GM18861 (cell line): ENCODE measurements around the gene SEMA3C.

Source experiments
- ATAC-seq: cut with Tn5 transposase; IDR thresholded peaks from one replicate; pipeline ENCODE4 v1.9.1; 2021; ENCODE audit not compliant: unreplicated experiment

SEMA3C gene

DNA sequence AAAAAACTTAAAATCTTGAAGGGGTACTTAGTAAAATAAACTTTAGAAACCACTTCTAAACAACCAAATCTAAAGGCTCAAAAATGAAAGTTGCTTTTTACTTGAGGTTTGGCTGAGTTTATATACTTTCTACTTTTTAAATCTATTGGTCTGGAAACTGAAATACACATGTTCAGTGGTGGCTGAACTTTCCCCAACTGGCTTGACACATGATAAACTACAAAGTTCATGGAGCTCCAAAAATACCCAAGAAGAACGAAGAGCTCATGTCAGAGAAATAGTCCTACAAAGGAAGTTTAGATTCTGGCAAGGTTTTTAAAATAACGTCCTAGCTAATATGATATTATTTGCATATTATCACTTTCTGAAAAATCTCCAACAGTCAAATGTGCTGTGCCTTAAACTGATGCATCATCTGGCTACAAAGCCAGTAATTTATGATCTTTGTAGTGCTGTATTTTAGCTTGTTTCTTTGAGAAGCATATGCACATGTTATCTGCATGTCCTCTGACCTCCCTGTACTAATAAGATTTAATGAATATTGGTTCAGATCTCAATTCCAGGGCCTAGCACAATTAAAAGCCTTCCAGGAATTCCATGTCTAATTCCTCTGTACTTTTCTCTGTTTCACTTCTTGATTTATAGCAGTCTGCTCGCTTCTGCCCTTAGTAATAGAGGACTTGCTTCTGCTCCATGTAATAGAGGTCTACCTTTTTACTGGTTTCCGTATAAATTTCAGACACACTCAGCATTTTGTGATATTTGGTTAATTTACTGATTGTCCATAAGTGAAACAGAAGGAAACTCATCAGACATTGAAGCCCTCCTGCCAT, 28.2 kb downstream of the SEMA3C start:
- no peak for ATAC-seq

DNA sequence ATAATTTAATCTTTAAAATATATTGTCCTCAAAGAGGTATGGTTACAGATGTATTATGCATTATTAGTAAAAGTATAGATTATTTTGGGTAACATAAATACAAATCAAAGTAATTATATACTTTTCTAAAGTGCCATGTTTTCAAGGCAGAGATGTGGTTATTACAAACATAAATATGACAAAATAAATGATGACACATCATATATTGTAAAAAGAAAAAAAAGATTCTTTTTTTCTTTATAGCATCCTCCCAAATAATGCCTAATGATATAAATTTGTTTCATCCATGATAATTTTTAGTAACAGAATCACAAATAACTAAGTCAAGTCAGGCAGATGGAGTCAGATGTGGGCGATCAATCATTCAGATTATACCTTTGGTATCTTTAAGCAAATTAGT, 29.3 kb downstream of the SEMA3C start:
- no peak for ATAC-seq

DNA sequence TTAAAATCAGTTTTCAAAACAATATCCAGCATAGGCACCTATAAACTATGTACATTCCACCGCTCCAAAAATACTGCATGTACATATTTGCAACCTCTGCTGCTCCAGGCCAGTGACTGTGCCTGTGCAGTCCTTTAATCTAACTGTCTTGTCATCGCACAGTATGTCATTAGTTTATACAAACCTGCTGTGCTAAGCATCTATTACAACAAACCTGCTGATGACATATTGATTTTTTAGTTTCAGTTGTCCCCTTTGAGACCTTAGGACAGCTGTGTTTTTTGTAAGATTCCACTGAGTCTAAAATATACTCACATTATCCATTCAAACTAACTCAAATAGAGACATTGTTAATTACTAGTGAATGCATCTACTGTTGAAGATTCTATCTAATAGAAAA, 33.1 kb downstream of the SEMA3C start:
- ATAC-seq: no peak

DNA sequence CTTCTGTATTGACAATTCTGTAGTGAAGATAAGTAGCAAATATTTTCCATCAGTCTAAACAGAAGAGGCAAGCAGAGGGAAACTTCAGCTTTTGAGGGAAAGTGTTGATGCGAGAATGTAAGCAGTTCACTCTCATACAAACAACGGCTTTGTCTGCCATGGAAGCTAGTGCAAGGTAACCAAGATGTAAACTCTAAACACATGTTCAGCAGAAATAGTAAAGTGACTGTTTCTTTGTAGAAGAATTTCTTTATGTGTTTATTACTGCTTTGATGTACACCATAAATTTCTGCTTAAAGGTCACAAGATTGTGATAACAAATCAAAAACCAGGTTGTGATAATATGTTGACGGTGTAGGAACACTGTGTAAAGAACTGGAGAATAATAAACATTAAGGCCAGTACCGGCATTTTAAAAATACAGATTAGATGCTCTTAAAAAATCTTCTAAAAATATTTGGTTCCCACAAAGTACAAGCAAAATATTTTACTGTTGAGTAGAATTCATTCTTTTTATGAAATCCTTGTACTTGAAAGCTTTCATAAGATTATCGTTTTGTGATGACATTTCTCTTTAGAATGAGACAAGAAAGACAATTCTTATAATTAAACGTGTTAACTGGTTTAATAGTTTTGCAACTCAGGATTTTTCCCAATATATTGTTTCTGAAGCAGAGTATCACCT, 34.2 kb downstream of the SEMA3C start:
- no peak for ATAC-seq

DNA sequence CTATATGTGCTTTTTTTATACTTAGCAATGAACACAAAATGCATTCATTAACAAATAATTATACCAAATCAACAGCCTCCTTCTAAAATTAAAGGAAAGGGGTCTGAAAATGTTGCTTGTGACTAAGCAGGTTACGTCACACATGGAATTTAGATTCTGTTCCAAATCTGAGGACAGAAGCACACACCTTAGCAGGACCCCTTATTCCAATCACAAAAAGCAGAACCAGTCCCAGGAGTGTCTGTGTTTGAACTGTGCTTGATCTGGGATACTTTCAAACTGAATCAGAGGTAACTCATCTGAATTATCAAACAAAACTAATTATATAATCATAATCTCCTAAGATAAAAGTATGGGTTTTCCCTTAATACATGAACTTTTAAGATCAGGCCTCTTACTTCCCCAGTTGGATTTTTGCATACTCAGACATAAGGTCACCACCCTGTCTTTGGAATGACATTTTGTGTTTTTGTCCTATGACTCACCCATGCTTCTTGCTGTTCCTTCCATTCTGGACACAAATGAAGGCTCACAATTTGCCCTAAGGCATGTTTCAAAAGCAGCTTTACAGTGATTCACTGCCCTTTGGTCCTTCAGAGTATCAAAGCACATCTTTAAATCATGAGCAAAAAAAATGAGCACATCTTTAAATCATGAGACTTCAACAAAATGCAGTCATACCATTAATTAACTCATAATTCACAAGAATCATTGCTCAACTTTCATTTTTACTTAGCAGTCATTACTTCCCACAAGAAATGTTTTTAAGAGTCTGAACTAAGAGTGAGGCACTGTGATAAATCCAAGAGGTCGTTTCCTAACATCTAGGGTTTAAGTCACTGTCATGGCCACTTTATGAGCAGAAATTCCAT, 35.5 kb downstream of the SEMA3C start:
- no peak for ATAC-seq

DNA sequence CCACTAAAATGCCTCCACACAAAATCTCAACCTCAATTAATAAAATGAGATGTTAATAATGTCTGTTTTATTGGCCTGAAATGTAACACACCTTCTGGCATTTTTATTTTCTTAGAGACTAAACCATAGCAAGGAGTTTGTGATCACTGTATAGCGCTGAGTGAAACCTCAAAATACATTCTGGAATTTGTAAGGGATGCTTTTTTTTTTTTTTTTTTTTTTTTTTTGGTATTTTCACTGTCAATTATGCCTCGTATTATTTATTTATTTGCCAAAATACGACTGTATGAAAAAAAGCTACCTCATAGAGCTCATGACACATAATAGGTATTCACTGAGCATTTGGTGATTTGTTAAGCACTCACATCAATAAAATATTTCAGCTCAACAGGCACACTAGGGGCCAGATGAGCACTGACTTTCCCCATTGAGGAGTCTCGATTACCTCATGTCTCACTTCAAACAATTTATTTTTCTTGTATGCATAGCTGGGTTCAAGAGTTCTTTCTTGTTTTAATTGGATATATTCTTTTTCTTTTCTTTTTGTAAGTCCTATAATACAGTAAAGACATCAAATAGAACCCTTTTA, 36.5 kb downstream of the SEMA3C start:
- ATAC-seq: no peak

DNA sequence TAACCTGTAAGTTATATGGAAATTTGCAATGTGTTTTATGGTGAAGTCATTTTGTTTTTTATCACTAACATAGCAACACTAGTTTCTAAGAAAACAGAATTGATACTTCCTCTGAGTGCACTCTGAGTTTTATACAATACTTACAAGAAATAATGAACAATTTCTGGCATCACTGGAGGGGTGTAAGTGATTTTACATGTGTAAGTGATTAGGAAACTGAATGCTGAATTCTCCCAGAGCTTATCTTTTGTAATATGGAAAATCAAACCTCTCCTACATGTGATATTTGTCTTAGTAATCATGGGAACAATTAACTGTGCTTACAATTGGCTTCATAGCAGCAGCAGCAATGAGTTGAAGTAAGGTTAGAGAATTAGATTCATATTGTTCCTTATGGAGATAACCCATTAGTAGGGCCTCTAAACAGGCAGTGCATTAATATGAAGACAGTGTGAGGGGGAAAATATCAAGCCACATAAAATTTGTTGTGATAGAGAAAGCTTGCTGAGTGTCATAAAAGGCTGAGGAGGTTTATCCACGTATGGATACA, 37.4 kb downstream of the SEMA3C start:
- ATAC-seq: no peak

DNA sequence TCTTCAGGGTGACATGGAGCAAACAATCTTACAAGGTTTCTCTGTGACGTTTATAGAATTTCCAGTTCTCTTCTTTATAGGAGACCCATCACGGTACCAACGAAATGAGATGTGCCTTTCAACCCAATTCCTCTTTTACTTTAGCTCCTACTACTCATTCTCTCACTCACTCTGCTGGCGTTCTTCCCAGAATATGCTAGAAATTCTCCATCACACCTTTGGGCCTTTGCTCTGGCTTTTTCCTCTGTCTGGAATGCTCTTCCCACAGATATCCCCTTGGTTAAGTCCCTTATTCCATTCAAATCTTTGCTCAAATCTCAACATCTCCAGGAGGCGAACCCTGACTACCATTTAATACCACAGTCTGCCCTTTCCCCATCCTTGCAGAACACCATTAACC, 39.0 kb downstream of the SEMA3C start:
- no peak for ATAC-seq

DNA sequence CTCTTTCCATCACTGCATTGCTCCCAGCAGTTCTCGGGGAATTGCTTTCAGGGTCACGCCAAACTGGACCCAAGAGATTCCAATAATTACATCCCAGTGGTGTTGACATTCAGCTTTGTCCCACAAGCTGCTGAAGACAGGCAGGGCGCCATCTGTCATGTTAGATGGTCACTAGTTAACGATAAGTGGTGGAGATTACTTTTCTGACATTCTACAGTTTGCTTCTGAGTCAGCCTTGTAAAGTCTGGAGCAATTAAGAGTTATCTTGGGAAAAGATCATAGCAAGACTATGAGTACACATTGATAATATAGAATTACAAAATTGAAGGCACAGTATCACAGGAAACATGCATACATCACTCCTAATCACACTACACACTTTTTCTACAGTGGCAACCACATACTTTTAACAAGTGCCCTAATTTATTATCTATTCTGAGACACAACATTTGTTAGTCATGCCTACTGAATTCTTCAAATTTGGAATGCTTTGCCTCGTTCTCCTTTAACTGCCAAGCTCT, 41.9 kb downstream of the SEMA3C start:
- ATAC-seq: no peak

DNA sequence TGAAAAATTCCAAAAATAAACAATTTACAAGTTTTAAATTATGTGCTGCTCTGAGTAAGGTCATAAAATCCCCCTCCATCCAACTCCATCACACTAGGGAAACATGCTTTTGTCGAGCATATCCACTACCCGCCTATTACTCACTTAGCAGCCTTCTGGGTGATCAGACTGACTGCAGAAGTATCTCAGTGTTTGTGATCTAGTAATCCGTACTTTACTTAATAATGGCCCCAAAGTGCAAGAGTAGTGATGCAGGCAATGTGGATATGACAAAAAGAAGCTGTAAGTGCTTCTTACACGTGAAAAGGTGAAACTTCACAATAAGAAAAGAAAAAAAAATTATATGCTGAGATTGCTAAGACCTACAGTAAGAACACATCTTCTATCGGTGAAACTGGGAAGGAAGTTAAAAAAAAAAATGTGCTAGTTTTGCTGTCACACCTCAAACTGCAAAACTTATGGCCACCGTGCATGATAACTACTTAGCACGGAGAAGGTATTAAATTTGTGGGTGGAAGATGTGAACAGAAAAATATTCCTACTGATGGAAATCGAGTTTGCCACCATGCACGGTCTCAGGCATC, 43.2 kb downstream of the SEMA3C start:
- ATAC-seq: no peak

DNA sequence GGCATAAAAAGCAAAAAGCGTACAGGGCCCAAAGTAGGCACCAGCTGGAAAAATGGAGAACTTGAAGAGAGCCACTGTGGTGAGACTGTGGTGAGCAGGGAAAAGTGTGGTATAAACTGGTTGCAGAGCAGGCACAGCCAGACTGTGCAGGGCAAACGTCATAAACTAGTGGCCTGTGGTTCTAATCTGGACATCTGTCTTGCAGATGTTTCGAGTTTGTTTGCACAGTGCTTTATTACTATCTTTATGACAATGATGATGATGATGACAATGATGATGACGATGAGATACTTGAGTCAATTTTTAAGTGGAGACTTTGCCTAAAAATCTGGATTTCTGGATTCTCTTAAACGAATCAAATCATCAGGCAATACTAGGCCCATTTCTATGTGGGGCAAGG, 45.7 kb downstream of the SEMA3C start:
- no peak for ATAC-seq

DNA sequence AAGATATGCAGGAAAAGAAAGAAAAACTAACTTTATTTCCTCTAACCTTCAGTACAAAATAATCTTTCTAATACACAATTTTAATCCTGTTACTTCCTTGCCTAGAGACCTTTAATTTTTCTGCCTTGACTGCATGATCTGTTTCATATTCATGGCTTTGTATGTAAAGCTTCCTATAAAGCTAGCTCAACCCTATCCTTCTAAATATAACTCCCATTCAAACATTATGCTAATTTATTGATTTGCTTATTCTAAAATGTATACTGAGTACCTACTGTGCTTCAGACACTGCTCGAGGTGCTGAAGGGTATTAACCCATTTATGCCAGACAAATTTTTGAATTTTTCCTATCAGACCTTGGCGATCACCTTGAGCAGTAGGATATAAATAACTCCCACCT, 47.6 kb downstream of the SEMA3C start:
- no peak for ATAC-seq

DNA sequence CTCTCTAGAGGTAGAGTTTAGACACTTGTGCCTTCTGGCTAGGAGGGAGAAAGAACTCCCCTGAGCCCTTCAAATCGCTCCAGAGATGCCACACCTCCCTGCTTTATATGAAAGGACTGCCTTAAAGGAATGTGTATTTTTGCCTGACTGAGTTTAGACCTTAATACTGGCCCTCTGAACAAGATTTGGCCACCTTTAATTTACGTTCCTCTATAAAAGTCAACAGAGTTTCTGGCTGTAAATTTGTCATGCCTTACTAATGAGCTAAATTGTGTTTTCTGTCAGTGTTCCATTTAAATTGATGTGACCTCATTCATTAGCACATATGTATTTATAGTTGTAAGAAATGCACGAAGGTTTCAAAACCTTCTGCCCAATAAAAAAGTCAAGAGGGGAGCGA, 48.0 kb downstream of the SEMA3C start:
- no peak for ATAC-seq

DNA sequence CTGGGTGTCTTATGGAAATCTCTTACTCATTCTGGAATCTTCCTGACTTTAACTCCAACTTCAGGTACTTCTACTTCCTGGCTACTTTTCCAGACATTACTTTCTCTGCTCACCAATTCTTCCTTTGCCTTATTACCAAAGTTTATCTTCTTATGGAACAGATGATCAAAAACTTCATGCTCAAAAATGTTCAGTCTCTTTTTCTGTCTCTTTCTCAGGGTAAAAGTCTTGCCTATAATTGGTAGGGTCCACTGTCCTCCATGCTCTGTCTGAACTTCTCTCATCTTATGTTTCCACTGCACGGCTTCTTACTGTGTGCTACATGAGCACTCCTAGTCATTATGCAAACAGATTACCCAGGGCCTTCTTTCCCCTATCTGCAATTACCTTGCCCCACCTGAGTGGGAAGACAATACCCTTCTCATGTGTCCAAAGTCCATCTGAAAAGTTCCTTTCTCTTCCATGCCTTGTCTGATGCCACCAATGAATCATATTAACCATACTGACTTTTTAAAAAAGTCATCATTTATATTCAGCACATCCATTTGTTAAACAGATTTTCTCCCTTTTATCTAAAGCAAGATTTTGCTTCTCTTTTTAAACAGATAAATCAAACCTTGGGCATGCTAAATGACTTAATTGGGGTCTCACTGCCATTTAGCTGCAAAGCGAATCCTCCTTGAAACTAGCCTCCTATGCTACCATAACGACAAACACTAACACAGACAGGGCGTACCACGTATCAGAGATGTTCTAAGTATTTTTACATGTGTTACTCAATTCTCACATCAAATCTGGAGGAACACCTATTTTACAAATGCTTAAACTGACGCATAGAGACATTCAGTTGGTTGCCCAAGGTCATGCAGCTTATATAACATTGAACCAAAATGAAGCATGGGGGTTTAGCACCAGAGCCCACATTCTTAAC, 48.8 kb downstream of the SEMA3C start:
- no peak for ATAC-seq

DNA sequence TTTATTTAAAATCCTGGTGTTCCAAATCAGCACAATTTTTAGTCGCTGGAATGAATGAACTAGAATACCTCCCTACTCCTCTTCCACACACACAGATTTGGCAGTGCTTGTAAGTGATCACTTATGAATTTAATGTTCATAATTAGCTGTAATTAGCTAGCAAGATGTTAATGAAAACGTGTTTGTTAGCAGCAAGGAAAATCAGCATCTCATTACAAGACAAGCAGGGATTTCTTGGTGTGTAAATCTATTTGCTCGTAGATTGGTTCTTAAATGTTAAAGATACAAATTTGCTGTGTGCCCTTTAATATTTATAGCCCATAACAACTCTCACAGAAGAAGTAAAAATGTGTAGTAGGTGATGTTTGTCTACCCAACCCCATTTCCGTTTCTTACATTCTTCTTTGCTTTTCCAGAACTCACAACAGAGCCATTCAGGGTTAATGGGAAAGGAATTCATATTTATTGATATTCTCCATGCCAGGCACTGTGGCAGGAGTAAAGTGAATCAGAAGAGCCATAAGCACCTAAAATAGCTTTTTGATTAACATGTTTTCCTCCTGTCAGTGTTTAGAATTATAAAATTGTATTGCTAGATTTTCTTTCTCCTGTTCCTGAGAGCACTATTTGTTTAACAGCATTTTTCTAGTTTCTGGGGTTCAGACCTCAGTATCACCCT, 49.6 kb downstream of the SEMA3C start:
- no peak for ATAC-seq

DNA sequence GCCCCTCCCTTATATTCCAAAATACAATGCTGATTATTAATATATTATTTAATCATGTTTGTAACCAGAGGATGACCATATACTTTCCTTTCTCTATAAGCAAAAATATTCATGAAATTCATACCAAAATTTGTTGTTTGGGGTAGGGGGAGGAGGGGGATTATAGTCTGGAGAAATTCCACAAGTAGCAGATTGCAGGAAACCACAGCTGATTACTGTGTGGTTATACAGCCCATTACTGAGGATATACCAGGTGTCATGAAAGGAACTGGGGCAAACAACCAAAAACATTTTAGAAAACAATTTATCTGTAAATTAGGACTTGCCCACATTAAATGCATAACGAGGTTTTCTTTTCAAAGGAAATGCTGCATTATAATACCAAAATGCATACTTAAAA, 50.3 kb downstream of the SEMA3C start:
- ATAC-seq: no peak

DNA sequence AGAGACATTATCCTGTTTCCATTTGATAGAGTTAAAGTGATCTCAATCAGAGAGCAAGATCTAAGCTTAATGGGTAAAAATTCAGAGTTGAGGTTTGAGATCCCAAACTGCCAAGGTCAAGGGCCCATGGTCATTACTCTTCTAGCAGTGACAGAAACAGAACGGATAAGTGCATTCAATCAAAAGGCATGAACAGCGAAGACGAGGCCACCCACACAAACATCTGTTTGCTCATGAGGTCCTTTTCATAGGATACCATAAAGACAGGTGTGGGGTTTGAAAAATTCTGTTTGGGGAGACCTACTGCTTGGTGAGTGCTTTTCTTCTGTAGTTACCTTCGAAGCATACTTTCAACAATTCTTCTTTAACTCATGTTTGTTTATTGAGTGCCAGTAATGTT, 58.3 kb downstream of the SEMA3C start:
- ATAC-seq: no peak

DNA sequence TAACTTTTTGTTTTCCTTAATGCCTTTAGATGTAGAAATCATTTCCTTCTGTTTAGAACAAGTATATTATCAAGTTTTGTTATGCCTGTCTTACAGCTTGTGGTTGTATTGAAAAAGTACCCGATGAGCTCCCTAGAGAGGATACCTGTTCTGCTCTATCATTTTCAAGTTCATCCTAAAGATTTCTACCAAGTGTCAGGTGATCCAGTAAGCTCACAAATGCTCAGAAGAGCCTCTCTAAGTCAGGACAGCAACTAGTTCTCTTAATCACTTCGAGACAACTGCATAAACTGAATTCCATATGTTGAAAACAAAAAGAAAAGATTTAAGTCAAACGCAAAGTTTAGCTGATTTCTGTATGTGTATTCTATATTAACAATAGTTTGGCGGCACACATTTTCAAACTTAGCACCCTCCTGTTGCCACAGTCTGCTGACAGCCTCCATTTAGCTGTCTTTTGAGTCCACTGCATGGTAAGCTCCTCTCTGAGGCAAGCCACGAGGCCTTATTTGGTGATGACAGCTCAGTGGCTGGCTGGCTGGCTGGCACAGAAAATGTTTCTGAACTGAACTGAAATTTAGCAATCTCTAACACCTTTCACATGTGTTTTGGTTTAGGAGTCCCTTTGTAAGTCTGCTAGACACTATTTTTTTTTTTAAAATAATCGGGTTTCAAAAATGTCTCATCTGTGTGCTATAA, 59.4 kb downstream of the SEMA3C start:
- no peak for ATAC-seq
